ENCODE measurements around the gene AUTS2. TPM values are rescaled to one million over a fixed set of nuclear protein-coding genes. Genes with fewer than 3 reads are reported as not detected.

The AUTS2 gene
- total and polyA plus RNA-seq, 9 of the 15 experiments (the other 6 are each of a cell fraction or from before 2014, with no cell fraction given) = 0.58 TPM; not detected in 8

- Histone ChIP-seq H3K9me3 (replicated peaks; ENCODE audit: control insufficient read depth, insufficient read depth, low read depth, low read length) (no peaks in the 10 kb centered on the region), H3K79me2 (ENCODE audit: control insufficient read depth, insufficient read depth, low read length) (no peaks in the 10 kb centered on the region), H3K4me2 (ENCODE audit: insufficient read depth, low read length) (no peak overlapping the region), H3K9ac (ENCODE audit: insufficient read depth in 1 of 2, low read depth in 2 of 2, low read length in 2 of 2) (no peak overlapping the region), H2AFZ (ENCODE audit: low read depth, low read length) (no peak overlapping the region), H3K36me3 (ENCODE audit: control insufficient read depth, insufficient read depth, low read length) (no peaks in the 10 kb centered on the region), H3K9me1 (ENCODE audit: control insufficient read depth, insufficient read depth, low read length) (no peaks in the 10 kb centered on the region), H3K27ac (ENCODE audit: extremely low read depth, low read depth, low read length) (no peak overlapping the region), H3K4me3 (no peak overlapping the region), H4K20me1 (replicated peaks; ENCODE audit: control insufficient read depth, insufficient read depth, low read length) (no peaks in the 10 kb centered on the region), H3K27me3 (ENCODE audit: control insufficient read depth in 2 of 2, insufficient read depth in 2 of 2, low read length in 2 of 2) (no peaks in the 10 kb centered on the region), H3K4me1 (replicated peaks in 1 of 2; ENCODE audit: control insufficient read depth in 2 of 2, insufficient read depth in 2 of 2, low read length in 2 of 2) (no peaks in the 10 kb centered on the region)
- DNase-seq (ENCODE audit: extremely low read depth in 1 of 4, low spot score in 3 of 4) = no peak
- no peak for TF ChIP-seq ZNF518B (CRISPR knock-in tag; IDR thresholded peaks at IDR 0.05)
- ChIA-PET CTCF (ENCODE audit: low intra/inter-chr PET ratio) (no interaction called here), POLR2A (no interaction called here)
- BruUV-seq (replicated peaks) = no TSS peak
- intact Hi-C loops (cut with micrococcal nuclease) (no loop called here), in situ Hi-C loops (cut with MboI) (no loop called here)
- no peak for ATAC-seq
- no peak for FAIRE-seq
Measured at GRCh38 chr7:69903410-69903809, 305.1 kb downstream of the AUTS2 start.
